ACC112 (cell line): ENCODE data around the gene SRP68.
"Not testable (repeated sequence)": the region's sequence is repeated elsewhere in the genome, so short reads cannot be mapped to it uniquely, and the experiment has no call there.

ENCODE experiments used
- H2AFZ ChIP-seq: fragments of 200-600 bp; sonication (generic); one replicate; pipeline ENCODE4 v1.6.0; 2017; ENCODE audit warnings: antibody characterized with exemption, low read length; ENCODE audit not compliant: unreplicated experiment
- H3K27ac ChIP-seq: fragments of 200-600 bp; sonication (generic); 2 replicates; pipeline ENCODE4 v1.5.1; 2014; ENCODE audit warnings: low read depth, mild to moderate bottlenecking, antibody characterized with exemption, low read length, moderate library complexity
- H3K27me3 ChIP-seq: fragments of 200-600 bp; sonication (generic); 2 replicates; pipeline ENCODE4 v1.6.1; 2014; ENCODE audit warnings: mild to moderate bottlenecking, antibody characterized with exemption, low read length, moderate library complexity, mixed read lengths; ENCODE audit not compliant: insufficient read depth
- H3K36me3 ChIP-seq: fragments of 200-600 bp; sonication (generic); 2 replicates; pipeline ENCODE4 v1.6.1; 2016; ENCODE audit warnings: mild to moderate bottlenecking, antibody characterized with exemption, low read length, moderate library complexity, mixed read lengths; ENCODE audit not compliant: insufficient read depth
- H3K4me1 ChIP-seq: fragments of 200-600 bp; sonication (generic); one replicate; pipeline ENCODE4 v1.6.1; 2016; ENCODE audit warnings: low read length, mixed read lengths; ENCODE audit not compliant: insufficient read depth, unreplicated experiment, control insufficient read depth
- H3K4me3 ChIP-seq: fragments of 200-600 bp; sonication (generic); 2 replicates; pipeline ENCODE4 v1.5.1; 2014; ENCODE audit warnings: mild to moderate bottlenecking, low read depth, low read length
- H3K79me2 ChIP-seq: fragments of 200-600 bp; sonication (generic); one replicate; pipeline ENCODE4 v1.6.0; 2016; ENCODE audit warnings: low read length; ENCODE audit not compliant: control insufficient read depth, unreplicated experiment, insufficient read depth

Gene SRP68

GRCh38 chr17:76081295-76082210 lies 9.2 kb upstream of the SRP68 start:
- H3K27me3 ChIP-seq, result peaks cover 41% of the 10 kb centered on the region
- H2AFZ ChIP-seq, result no peak overlapping the region
- no peak overlapping the region for H3K4me3 ChIP-seq
- H3K4me1 ChIP-seq, result no peaks in the 10 kb centered on the region
- H3K79me2 ChIP-seq, result no peaks in the 10 kb centered on the region
- no peak overlapping the region for H3K27ac ChIP-seq
- H3K36me3 ChIP-seq, result peaks cover 4% of the 10 kb centered on the region; the same call in 1 of the 2 replicates

GRCh38 chr17:76080768-76081287 lies 8.5 kb upstream of the SRP68 start:
- H2AFZ ChIP-seq, result no peak overlapping the region
- H3K4me3 ChIP-seq, result no peak overlapping the region
- no peak overlapping the region for H3K27ac ChIP-seq
- H3K4me1 ChIP-seq, result no peaks in the 10 kb centered on the region
- peaks cover 48% of the 10 kb centered on the region for H3K27me3 ChIP-seq
- peaks cover 4% of the 10 kb centered on the region; the same call in 1 of the 2 replicates for H3K36me3 ChIP-seq
- H3K79me2 ChIP-seq, result no peaks in the 10 kb centered on the region

DNA sequence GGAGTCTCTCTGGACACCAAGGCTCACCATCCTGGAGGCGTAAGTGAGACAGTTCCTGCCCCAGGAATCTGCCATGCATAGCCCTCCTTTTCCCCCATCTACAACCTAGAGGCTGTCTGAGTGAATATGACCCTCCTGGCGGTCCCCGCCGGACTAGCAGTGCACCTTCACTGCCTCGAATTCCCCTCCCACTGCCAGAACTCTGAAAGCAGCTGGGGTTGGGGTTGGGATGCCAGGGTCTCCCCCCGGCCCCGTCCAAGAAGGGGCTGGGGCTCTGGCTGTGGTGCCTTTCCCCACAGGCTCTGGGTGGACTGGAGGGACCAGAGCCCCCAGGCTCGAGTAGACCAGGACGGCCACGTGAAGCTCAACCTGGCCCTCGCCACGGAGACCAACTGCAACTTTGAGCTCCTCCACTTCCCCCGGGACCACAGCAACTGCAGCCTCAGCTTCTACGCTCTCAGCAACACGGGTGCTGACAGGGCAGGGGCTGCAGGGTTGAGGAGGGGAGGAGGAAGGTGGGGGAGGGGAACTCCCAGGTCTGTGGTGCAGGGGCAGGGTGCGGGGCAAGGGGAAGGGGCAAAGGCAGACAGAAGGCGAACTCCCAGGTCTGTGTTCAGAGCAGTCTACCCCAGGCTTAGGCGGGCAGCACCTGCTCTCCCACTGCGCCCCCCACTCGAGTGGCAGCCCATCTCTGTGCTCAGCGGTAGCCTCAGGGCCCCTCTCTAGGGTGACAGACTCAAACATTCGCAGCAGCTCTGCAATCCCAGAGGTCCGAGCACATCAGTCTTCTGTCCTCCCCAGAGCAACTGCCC lies 7.8 kb upstream of the SRP68 start:
- Histone ChIP-seq H3K27me3 (peaks cover 55% of the 10 kb centered on the region), H3K4me1 (no peaks in the 10 kb centered on the region), H3K79me2 (no peaks in the 10 kb centered on the region), H3K36me3 (peaks cover 4% of the 10 kb centered on the region; the same call in 1 of the 2 replicates), H3K4me3 (no peak overlapping the region), H2AFZ (no peak overlapping the region), H3K27ac (no peak overlapping the region)

GRCh38 chr17:76079535-76079955 lies 7.2 kb upstream of the SRP68 start:
- Histone ChIP-seq H3K4me1 (peaks cover 5% of the 10 kb centered on the region), H3K27me3 (peaks cover 61% of the 10 kb centered on the region), H3K36me3 (peaks cover 4% of the 10 kb centered on the region; the same call in 1 of the 2 replicates), H3K79me2 (no peaks in the 10 kb centered on the region), H3K4me3 (no peak overlapping the region), H3K27ac (no peak overlapping the region), H2AFZ (no peak overlapping the region)

DNA sequence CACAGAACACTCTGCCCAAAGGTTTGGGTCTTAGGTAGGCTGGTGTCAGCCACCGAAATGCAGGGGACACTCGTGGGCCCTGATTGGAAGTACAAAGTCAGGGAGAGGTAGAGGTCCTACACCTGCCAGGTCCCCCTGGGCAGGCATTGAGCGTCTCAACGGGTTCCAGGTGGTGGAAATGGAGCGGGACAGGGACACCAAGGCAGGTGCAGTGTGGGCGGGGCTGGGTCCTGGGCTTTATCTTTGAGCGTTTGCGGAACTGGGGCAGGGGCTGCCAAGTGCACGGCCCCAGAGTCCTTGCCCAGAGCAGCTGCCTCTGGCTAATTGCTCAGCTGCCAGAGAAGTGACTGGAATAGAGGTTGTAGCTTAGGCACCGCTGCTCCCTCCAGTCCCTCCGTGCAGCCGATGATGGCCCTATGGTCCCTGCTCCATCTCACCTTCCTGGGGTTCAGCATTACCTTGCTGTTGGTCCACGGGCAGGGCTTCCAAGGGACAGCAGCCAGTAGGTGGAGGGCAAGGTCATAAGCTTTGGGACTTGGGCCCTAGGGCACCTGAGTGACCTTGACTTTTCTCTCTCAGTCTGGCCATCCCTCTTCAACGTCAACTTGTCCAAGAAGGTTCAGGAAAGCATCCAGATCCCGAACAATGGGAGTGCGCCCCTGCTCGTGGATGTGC lies 6.7 kb upstream of the SRP68 start, which contains the start of gene ZACN:
Gene ZACN (plus strand): TSS at position 323 of the 675 bp plus-strand sequence. CDS start 83 bp downstream, at position 406.
- Histone ChIP-seq H3K4me3 (no peak within 1 kb of the TSS), H3K4me1 (peaks cover 5% of the 10 kb centered on the region), H3K27me3 (peaks cover 66% of the 10 kb centered on the region), H3K79me2 (no peaks in the 10 kb centered on the region), H2AFZ (no peak within 1 kb of the TSS), H3K36me3 (peaks cover 4% of the 10 kb centered on the region; the same call in 1 of the 2 replicates), H3K27ac (no peak within 1 kb of the TSS)

- H3K27ac ChIP-seq, H3K36me3 ChIP-seq, H3K4me1 ChIP-seq, H3K79me2 ChIP-seq, H2AFZ ChIP-seq, H3K4me3 ChIP-seq: not testable (repeated sequence)
- H3K27me3 ChIP-seq, result peaks cover 72% of the 10 kb centered on the region
These were observed 6.1 kb upstream of the SRP68 start for GRCh38 chr17:76078370-76078769.

GRCh38 chr17:76077584-76078110 lies 5.3 kb upstream of the SRP68 start:
- H3K27me3 ChIP-seq, result peaks cover 74% of the 10 kb centered on the region
- H2AFZ ChIP-seq, result no peak overlapping the region
- H3K36me3 ChIP-seq, result no peaks in the 10 kb centered on the region
- no peak overlapping the region for H3K27ac ChIP-seq
- no peak overlapping the region for H3K4me3 ChIP-seq
- peaks cover 2% of the 10 kb centered on the region for H3K79me2 ChIP-seq
- H3K4me1 ChIP-seq, result peaks cover 5% of the 10 kb centered on the region

GRCh38 chr17:76076765-76077583 lies 4.7 kb upstream of the SRP68 start:
- no peak overlapping the region for H2AFZ ChIP-seq
- peaks cover 74% of the 10 kb centered on the region for H3K27me3 ChIP-seq
- H3K79me2 ChIP-seq, result peaks cover 5% of the 10 kb centered on the region
- no peak overlapping the region for H3K27ac ChIP-seq
- H3K4me3 ChIP-seq, result no peak overlapping the region
- peaks cover 5% of the 10 kb centered on the region for H3K4me1 ChIP-seq
- H3K36me3 ChIP-seq, result no peaks in the 10 kb centered on the region

DNA sequence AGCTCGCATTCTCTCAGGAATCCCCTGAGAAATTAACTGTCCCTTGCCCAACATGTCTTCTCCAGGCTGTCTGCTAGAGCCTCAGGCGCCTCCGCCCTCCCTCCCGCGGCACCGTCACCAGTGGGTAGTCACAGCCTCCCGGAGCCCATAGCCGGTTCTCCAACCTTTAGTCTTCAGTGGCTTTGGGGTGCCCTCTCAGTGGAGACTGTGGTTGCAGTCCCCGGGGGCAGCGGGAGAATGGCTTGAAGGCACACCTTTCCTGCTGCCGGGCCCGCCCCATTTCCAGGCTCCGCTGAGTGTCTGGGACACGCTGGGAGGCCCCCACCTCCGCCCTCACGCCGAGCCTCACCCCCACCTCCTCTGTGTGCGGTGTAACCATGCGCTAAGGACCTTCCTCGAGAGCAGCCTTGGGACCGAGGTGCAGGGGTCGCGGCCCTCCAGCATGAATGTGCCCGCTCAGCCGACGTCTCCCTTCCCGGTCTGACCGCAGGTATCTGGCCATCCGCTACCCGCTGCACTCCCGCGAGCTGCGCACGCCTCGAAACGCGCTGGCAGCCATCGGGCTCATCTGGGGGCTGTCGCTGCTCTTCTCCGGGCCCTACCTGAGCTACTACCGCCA lies 3.9 kb upstream of the SRP68 start:
- Histone ChIP-seq H3K4me1 (peaks cover 5% of the 10 kb centered on the region), H3K79me2 (peaks cover 13% of the 10 kb centered on the region), H3K27ac (no peak overlapping the region), H3K4me3 (no peak overlapping the region), H3K36me3 (no peaks in the 10 kb centered on the region), H3K27me3 (peaks cover 74% of the 10 kb centered on the region), H2AFZ (no peak overlapping the region)
